HT-29 (cell line): ENCODE measurements around the gene RMDN3. TPM values are rescaled to one million over a fixed set of nuclear protein-coding genes. Genes with fewer than 3 reads are reported as not detected.

Experiments used
- DNase-seq: peaks from one replicate; pipeline ENCODE4 v3.0.0-alpha.2; 2015; ENCODE audit warnings: low spot score
- total RNA-seq: library from RNA; depleted of rRNA; stranded (reverse); fragments of >200 nt; shearing (Covaris generic); gene quantifications from 2 replicates; pipeline ENCODE4 v1.2.3, GENCODE V29; 2014; rRNA removed

RMDN3 gene
- 33.2 and 35.7 TPM in 2 replicates for total RNA-seq

GRCh38 chr15:40754883-40755811, at the start of gene RMDN3:
TSS of gene RMDN3 (minus strand) at chr15:40755254. CDS start at chr15:40754783, 471 bp downstream.
- peak; percentile 97 for DNase-seq

GRCh38 chr15:40803688-40804087, 48.6 kb upstream of the RMDN3 start:
- no peak for DNase-seq

GRCh38 chr15:40803076-40803475, 48.0 kb upstream of the RMDN3 start:
- no peak for DNase-seq

- DNase-seq, result no peak
These were observed 44.5 kb upstream of the RMDN3 start for GRCh38 chr15:40799523-40799922.

- DNase-seq, result no peak
These were observed 41.5 kb upstream of the RMDN3 start for GRCh38 chr15:40796512-40796911.

- DNase-seq, result peak; percentile 55
These were observed 41.0 kb upstream of the RMDN3 start for GRCh38 chr15:40796041-40796440.

- DNase-seq, result peak; percentile 96
These were observed 38.3 kb upstream of the RMDN3 start for GRCh38 chr15:40793216-40793989.

- no peak for DNase-seq
These were observed 37.3 kb upstream of the RMDN3 start for GRCh38 chr15:40792394-40792793.

- no peak for DNase-seq
These were observed 35.7 kb upstream of the RMDN3 start for GRCh38 chr15:40790718-40791117.

- DNase-seq, result no peak
These were observed 34.9 kb upstream of the RMDN3 start for GRCh38 chr15:40789999-40790398.

GRCh38 chr15:40789119-40789518, 34.1 kb upstream of the RMDN3 start:
- DNase-seq, result no peak

GRCh38 chr15:40787991-40788390, 32.9 kb upstream of the RMDN3 start:
- no peak for DNase-seq

GRCh38 chr15:40787344-40787841, 32.3 kb upstream of the RMDN3 start:
- DNase-seq, result peak; percentile 99

- peak; percentile 69 for DNase-seq
These were observed 30.8 kb upstream of the RMDN3 start for GRCh38 chr15:40785814-40786213.

GRCh38 chr15:40785164-40785563, 30.1 kb upstream of the RMDN3 start:
- DNase-seq, result peak; percentile 48

GRCh38 chr15:40782609-40783227, 27.7 kb upstream of the RMDN3 start:
- peak; percentile 98 for DNase-seq

- DNase-seq, result peak; percentile 96
These were observed 21.6 kb upstream of the RMDN3 start for GRCh38 chr15:40776537-40777141.

- DNase-seq, result no peak
These were observed 20.9 kb upstream of the RMDN3 start for GRCh38 chr15:40775740-40776536.

GRCh38 chr15:40775007-40775406, 20.0 kb upstream of the RMDN3 start:
- DNase-seq, result no peak

GRCh38 chr15:40773902-40774301, 18.8 kb upstream of the RMDN3 start:
- no peak for DNase-seq

GRCh38 chr15:40773496-40773895, 18.4 kb upstream of the RMDN3 start:
- DNase-seq, result no peak
